Measurements from ENCODE around the gene PRRT4. TPM values are rescaled to one million over a fixed set of nuclear protein-coding genes. Genes with fewer than 3 reads are reported as not detected.

The PRRT4 gene
- total and polyA plus RNA-seq, 4 donors = 0.13 to 0.14 TPM; not detected in 2

GRCh38 chr7:128364166-128364870, 2.8 kb upstream of the PRRT4 start:
- H3K27me3 ChIP-seq (ENCODE audit: control insufficient read depth in 4 of 4, insufficient read depth in 4 of 4, low read length in 3 of 4) = no peaks in the 10 kb centered on the region
- TF ChIP-seq MAX (IDR thresholded peaks at IDR 0.05) (no peak), GABPA (IDR thresholded peaks at IDR 0.05 in 1 of 2, conservative IDR thresholded peaks at IDR 0.05 in 1 of 2) (no peak), HNF4A (conservative IDR thresholded peaks at IDR 0.05) (no peak), RAD21 (IDR thresholded peaks at IDR 0.05) (no peak)
- 71% methylated on average over 4 of the region's 4 CpGs for WGBS
- H3K36me3 ChIP-seq (ENCODE audit: control insufficient read depth in 4 of 4, insufficient read depth in 3 of 4, low read depth in 1 of 4, low read length in 3 of 4) = no peaks in the 10 kb centered on the region
- no peak overlapping the region for H3K27ac ChIP-seq (ENCODE audit: low read depth in 1 of 2, low read length in 2 of 2)
- H3K9ac ChIP-seq (ENCODE audit: low read depth in 1 of 2, low read length in 2 of 2) = no peak overlapping the region
- H3K9me3 ChIP-seq (ENCODE audit: control insufficient read depth in 4 of 4, low read length in 3 of 4) = no peaks in the 10 kb centered on the region
- H3K4me3 ChIP-seq (ENCODE audit: low read depth in 1 of 3, low read length in 3 of 3) = no peak overlapping the region
- DNase-seq (ENCODE audit: low spot score) = no peak
- H3K4me1 ChIP-seq (ENCODE audit: control insufficient read depth in 4 of 4, insufficient read depth in 4 of 4, low read length in 3 of 4) = peaks cover 7 to 15% (median 10%) of the 10 kb centered on the region in 4 donors

GRCh38 chr7:128363261-128363721, 1.8 kb upstream of the PRRT4 start:
- Histone ChIP-seq H3K4me1 (ENCODE audit: control insufficient read depth in 4 of 4, insufficient read depth in 4 of 4, low read length in 3 of 4) (peaks cover 7 to 15% (median 10%) of the 10 kb centered on the region in 4 donors), H3K4me3 (ENCODE audit: low read depth in 1 of 3, low read length in 3 of 3) (no peak overlapping the region), H3K27ac (ENCODE audit: low read depth in 1 of 2, low read length in 2 of 2) (no peak overlapping the region), H3K36me3 (ENCODE audit: control insufficient read depth in 4 of 4, insufficient read depth in 3 of 4, low read depth in 1 of 4, low read length in 3 of 4) (no peaks in the 10 kb centered on the region), H3K9ac (ENCODE audit: low read depth in 1 of 2, low read length in 2 of 2) (no peak overlapping the region), H3K27me3 (ENCODE audit: control insufficient read depth in 4 of 4, insufficient read depth in 4 of 4, low read length in 3 of 4) (no peaks in the 10 kb centered on the region), H3K9me3 (ENCODE audit: control insufficient read depth in 4 of 4, low read length in 3 of 4) (no peaks in the 10 kb centered on the region)
- no peak for DNase-seq (ENCODE audit: low spot score)
- TF ChIP-seq MAX (IDR thresholded peaks at IDR 0.05) (no peak), EGR1 (IDR thresholded peaks at IDR 0.05; ENCODE audit: low read depth in 2 of 2) (no peak), NR2F2 (IDR thresholded peaks at IDR 0.05) (no peak), FOXA2 (IDR thresholded peaks at IDR 0.05) (no peak), GABPA (IDR thresholded peaks at IDR 0.05 in 1 of 2, conservative IDR thresholded peaks at IDR 0.05 in 1 of 2) (no peak), HNF4G (IDR thresholded peaks at IDR 0.05) (no peak), REST (IDR thresholded peaks at IDR 0.05) (no peak), JUND (IDR thresholded peaks at IDR 0.05) (no peak), TAF1 (conservative IDR thresholded peaks at IDR 0.05) (no peak), CTCF (IDR thresholded peaks at IDR 0.05; ENCODE audit: low read depth, low read length, missing input control) (no peak), RAD21 (IDR thresholded peaks at IDR 0.05) (no peak), HNF4A (conservative IDR thresholded peaks at IDR 0.05) (no peak), YY1 (IDR thresholded peaks at IDR 0.05) (no peak), FOXA1 (IDR thresholded peaks at IDR 0.05) (no peak), RXRA (IDR thresholded peaks at IDR 0.05) (no peak), SP1 (IDR thresholded peaks at IDR 0.05) (no peak)
- TF ChIP-seq, protein P1, sequence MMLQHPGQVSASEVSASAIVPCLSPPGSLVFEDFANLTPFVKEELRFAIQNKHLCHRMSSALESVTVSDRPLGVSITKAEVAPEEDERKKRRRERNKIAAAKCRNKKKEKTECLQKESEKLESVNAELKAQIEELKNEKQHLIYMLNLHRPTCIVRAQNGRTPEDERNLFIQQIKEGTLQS (IDR thresholded peaks at IDR 0.05) = no peak
- TF ChIP-seq, protein P2, sequence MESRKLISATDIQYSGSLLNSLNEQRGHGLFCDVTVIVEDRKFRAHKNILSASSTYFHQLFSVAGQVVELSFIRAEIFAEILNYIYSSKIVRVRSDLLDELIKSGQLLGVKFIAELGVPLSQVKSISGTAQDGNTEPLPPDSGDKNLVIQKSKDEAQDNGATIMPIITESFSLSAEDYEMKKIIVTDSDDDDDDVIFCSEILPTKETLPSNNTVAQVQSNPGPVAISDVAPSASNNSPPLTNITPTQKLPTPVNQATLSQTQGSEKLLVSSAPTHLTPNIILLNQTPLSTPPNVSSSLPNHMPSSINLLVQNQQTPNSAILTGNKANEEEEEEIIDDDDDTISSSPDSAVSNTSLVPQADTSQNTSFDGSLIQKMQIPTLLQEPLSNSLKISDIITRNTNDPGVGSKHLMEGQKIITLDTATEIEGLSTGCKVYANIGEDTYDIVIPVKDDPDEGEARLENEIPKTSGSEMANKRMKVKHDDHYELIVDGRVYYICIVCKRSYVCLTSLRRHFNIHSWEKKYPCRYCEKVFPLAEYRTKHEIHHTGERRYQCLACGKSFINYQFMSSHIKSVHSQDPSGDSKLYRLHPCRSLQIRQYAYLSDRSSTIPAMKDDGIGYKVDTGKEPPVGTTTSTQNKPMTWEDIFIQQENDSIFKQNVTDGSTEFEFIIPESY (IDR thresholded peaks at IDR 0.05) = no peak
- WGBS = 78% methylated on average over 6 of the region's 6 CpGs

Data from liver (tissue), 9 donors.